Spleen (tissue), 11 donors: Measurements from ENCODE around the gene SLC11A2. TPM values are rescaled to one million over a fixed set of nuclear protein-coding genes. Genes with fewer than 3 reads are reported as not detected.
A peak's percentile ranks its signal among the peaks of the same experiment; 100 is the strongest.

Source experiments
- DNase-seq: peaks from one replicate; pipeline ENCODE4 v3.0.0-alpha.2; 2020
- H3K27ac ChIP-seq, 8 donors: fragments of 200-600 bp; sonication (generic) in 7 of 8; 1 replicate in 4 of 8; 2 replicates in 4 of 8; pipeline versions ENCODE4 v1.5.0 to v1.8.0; 2016 to 2021; ENCODE audit warnings: inconsistent platforms in 4 of 8, mild to moderate bottlenecking in 4 of 8, moderate library complexity in 1 of 8
- H3K27me3 ChIP-seq, 7 donors: fragments of 200-600 bp; sonication (generic) in 6 of 7; replicated peaks in 1 of 7; 1 replicate in 4 of 7; 2 replicates in 3 of 7; pipeline versions ENCODE4 v1.5.0 to v1.8.0; 2016 to 2021; ENCODE audit warnings: inconsistent platforms in 3 of 7, mild to moderate bottlenecking in 1 of 7
- H3K36me3 ChIP-seq, 6 donors: fragments of 200-600 bp; sonication (generic) in 5 of 6; 1 replicate in 4 of 6; 2 replicates in 2 of 6; pipeline versions ENCODE4 v1.5.0 to v1.8.0; 2016 to 2021; ENCODE audit warnings: inconsistent platforms in 2 of 6
- H3K4me1 ChIP-seq, 6 donors: fragments of 200-600 bp; sonication (generic) in 5 of 6; 1 replicate in 3 of 6; 2 replicates in 3 of 6; pipeline versions ENCODE4 v1.5.0 to v1.8.0; 2016 to 2021; ENCODE audit warnings: inconsistent platforms in 3 of 6
- H3K4me3 ChIP-seq, 8 donors: fragments of 200-600 bp; sonication (generic) in 7 of 8; 1 replicate in 4 of 8; 2 replicates in 4 of 8; pipeline versions ENCODE4 v1.5.0 to v1.8.0; 2016 to 2021; ENCODE audit warnings: inconsistent platforms in 4 of 8, mild to moderate bottlenecking in 4 of 8, moderate library complexity in 2 of 8
- H3K9me3 ChIP-seq, 8 donors: fragments of 200-600 bp; sonication (generic) in 7 of 8; 1 replicate in 4 of 8; 2 replicates in 4 of 8; pipeline versions ENCODE4 v1.5.0 to v1.8.0; 2016 to 2021; ENCODE audit warnings: inconsistent platforms in 4 of 8
- CTCF ChIP-seq, 11 experiments: fragments of 200-600 bp in 7 of 11; fragments of 450-650 bp in 4 of 11; sonication (generic) in 4 of 11; IDR thresholded peaks in 8 of 11; conservative IDR thresholded peaks in 3 of 11; 1 replicate in 7 of 11; 2 replicates in 4 of 11; pipeline versions ENCODE4 v1.4.0 to v1.8.0; 2016 to 2021; ENCODE audit warnings: antibody characterized with exemption in 11 of 11, inconsistent platforms in 4 of 11, mild to moderate bottlenecking in 1 of 11
- POLR2A ChIP-seq, 3 donors: fragments of 450-650 bp; IDR thresholded peaks; one replicate each; pipeline ENCODE4 v1.5.1; 2017; ENCODE audit warnings: antibody characterized with exemption in 3 of 3, mild to moderate bottlenecking in 1 of 3
- POLR2AphosphoS5 ChIP-seq, 3 donors: sonication (generic); formaldehyde crosslinking; IDR thresholded peaks; one replicate each; pipeline ENCODE4 v1.5.1; 2017; ENCODE audit warnings: antibody characterized with exemption in 3 of 3
- whole genome bisulfite sequencing, 5 donors: extraction: QIAGEN DNeasy Blood & Tissue Kit in 3 of 5; methylation state at CpG; one replicate each; pipeline versions ENCODE4 v1.1.5 to v1.1.7; 2013 to 2018; 5-methylcytosine and 5-hydroxymethylcytosine counted together
- intact Hi-C: fragments of 100-400 bp; cut with DNase I; formaldehyde crosslinking; loops from one replicate; pipeline ENCODE4 v1.15.0; 2023; ENCODE audit warnings: low total_unique reads
- polyA plus RNA-seq, 3 donors: library from polyadenylated mRNA; stranded (reverse); fragments of 200-250 nt; gene quantifications; one replicate each; pipeline ENCODE4 v1.2.1, GENCODE V29; 2013
- total RNA-seq, 7 donors: library from RNA; depleted of rRNA in 3 of 7; stranded (reverse); fragments of >200 nt in 3 of 7; fragmentation: NEBNext Ultra II Directional in 4 of 7; extraction: Animal tissue kit (Norgen Biotek cat#: 25700) in 4 of 7; gene quantifications; one replicate each; pipeline versions ENCODE4 v1.1.0 to v1.2.1, GENCODE V29; 2016 to 2021
- donor health status: healthy with polysubstance abuse.
- donor health status: DM: no; HTN: no; CAD: no; lungs with moderate emphysema.
- donor health status: DM: no; HTN: no; CAD: no.
- donor health status: Bipolar disorder and iron deficiency.
- donor health status: healthy.
- donor health status: DM: no; HTN: no; CAD: no.
- donor health status: DM: yes; HTN: yes; CAD: no.

SLC11A2 gene
- total and polyA plus RNA-seq, 10 donors = 7.7 to 54.4 (median 40.7) TPM

- Histone ChIP-seq H3K36me3 (peaks cover 0 to 16% (median 10%) of the 10 kb centered on the region in 6 donors), H3K27ac (no peak overlapping the region), H3K4me1 (peaks cover 0 to 55% (median 27%) of the 10 kb centered on the region in 6 donors), H3K4me3 (no peak overlapping the region), H3K27me3 (no peaks in the 10 kb centered on the region), H3K9me3 (no peaks in the 10 kb centered on the region)
- TF ChIP-seq CTCF (IDR thresholded peaks at IDR 0.05 in 8 of 11, conservative IDR thresholded peaks at IDR 0.05 in 3 of 11) (no peak), POLR2A (IDR thresholded peaks at IDR 0.05) (no peak), POLR2AphosphoS5 (IDR thresholded peaks at IDR 0.05) (no peak)
- intact Hi-C loops = no loop called here
- no peak for DNase-seq
- WGBS, 5 donors = 79 to 95% (median 88%) methylated on average over 4 of the region's 4 CpGs
Measured at GRCh38 chr12:51011955-51012354, 14.2 kb downstream of the SLC11A2 start.

GRCh38 chr12:51009056-51009440, 17.1 kb downstream of the SLC11A2 start:
- intact Hi-C loops = no loop called here
- peaks cover 0 to 55% (median 27%) of the 10 kb centered on the region in 6 donors for H3K4me1 ChIP-seq
- TF ChIP-seq CTCF (IDR thresholded peaks at IDR 0.05 in 8 of 11, conservative IDR thresholded peaks at IDR 0.05 in 3 of 11) (no peak), POLR2AphosphoS5 (IDR thresholded peaks at IDR 0.05) (peak in 1 of 3 donors; percentile 52), POLR2A (IDR thresholded peaks at IDR 0.05) (no peak)
- no peaks in the 10 kb centered on the region for H3K9me3 ChIP-seq
- peak; percentile 88 for DNase-seq
- peaks cover 0 to 45% (median 25%) of the 10 kb centered on the region in 6 donors for H3K36me3 ChIP-seq
- WGBS, 5 donors = 24 to 44% (median 39%) methylated on average over 8 of the region's 8 CpGs
- H3K27me3 ChIP-seq = no peaks in the 10 kb centered on the region
- peak overlapping the region in 5 of 8 donors; percentile 35 to 76 (median 67) for H3K27ac ChIP-seq
- peak overlapping the region in 3 of 8 donors; percentile 2 to 34 (median 4) for H3K4me3 ChIP-seq

DNA sequence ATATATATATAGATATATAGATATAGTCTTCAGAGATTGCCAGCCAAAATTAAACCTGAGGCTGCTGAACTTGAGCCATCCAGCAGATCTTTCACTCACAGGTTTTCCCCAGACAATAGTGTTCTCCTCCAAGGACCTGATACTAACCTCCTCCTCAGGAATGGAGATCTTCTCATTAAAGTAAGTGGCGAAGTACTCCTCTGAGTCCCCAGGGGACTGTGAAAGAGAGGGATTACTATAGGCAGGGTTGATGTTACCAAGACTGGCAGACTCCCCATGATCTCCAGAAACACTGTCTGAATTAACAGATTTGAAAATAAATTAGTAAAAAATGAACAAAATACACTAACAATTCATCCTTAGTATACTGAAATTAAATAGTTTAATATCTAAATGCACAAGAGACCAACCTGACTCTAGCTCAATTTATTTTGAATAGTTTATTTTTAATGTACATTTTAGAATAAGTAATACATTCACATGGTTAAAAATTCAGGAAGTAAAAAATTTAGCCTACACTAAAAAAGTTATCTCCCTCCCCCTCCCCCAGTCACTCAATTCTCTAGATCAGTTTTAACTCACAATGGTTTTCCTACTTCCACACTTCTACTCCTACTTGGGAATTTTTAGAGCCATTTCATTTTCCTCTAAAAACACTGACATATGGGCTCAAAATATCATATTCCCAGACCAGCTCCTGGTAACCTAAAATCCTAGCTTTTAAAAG, 17.7 kb downstream of the SLC11A2 start:
- Histone ChIP-seq H3K4me1 (peaks cover 0 to 52% (median 26%) of the 10 kb centered on the region in 6 donors), H3K36me3 (peaks cover 0 to 49% (median 26%) of the 10 kb centered on the region in 6 donors), H3K9me3 (no peaks in the 10 kb centered on the region), H3K4me3 (peak overlapping the region in 3 of 8 donors; percentile 2 to 34 (median 4)), H3K27ac (peak overlapping the region in 5 of 8 donors; percentile 35 to 76 (median 67)), H3K27me3 (no peaks in the 10 kb centered on the region)
- DNase-seq = no peak
- intact Hi-C loops = no loop called here
- no peak for TF ChIP-seq POLR2AphosphoS5 (IDR thresholded peaks at IDR 0.05)
- TF ChIP-seq POLR2A (IDR thresholded peaks at IDR 0.05) = no peak
- TF ChIP-seq CTCF (IDR thresholded peaks at IDR 0.05 in 8 of 11, conservative IDR thresholded peaks at IDR 0.05 in 3 of 11) = no peak
- WGBS, 5 donors = 93 to 100% (median 97%) methylated on average over 1 of the region's 1 CpG

DNA sequence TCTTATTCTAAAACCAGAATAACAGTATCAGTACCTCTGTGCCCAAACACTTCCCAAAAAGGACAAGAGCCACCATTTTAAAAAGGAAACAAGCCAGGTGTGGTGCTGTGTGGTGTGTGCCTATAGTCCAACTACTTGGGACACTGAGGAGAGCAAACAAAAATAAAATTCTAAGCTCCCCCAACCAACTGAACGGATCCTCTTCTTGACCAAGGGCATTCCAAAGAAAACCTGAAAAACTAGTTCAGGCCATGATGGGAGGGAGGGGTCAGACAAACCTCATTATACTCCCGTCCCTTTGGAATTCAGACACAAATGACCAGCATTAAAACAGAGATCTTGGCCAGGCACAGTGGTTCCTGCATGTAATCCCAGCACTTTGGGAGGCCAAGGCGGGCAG, 20.5 kb downstream of the SLC11A2 start:
- no peaks in the 10 kb centered on the region for H3K27me3 ChIP-seq
- intact Hi-C loops = no loop called here
- TF ChIP-seq CTCF (IDR thresholded peaks at IDR 0.05 in 8 of 11, conservative IDR thresholded peaks at IDR 0.05 in 3 of 11) = no peak
- TF ChIP-seq POLR2A (IDR thresholded peaks at IDR 0.05) = no peak
- TF ChIP-seq POLR2AphosphoS5 (IDR thresholded peaks at IDR 0.05) = no peak
- no peak for DNase-seq
- peaks cover 0 to 26% (median 15%) of the 10 kb centered on the region in 6 donors for H3K4me1 ChIP-seq
- H3K9me3 ChIP-seq = no peaks in the 10 kb centered on the region
- 89 to 100% (median 92%) methylated on average over 3 of the region's 3 CpGs for WGBS, 5 donors
- no peak overlapping the region for H3K4me3 ChIP-seq
- H3K36me3 ChIP-seq = peaks cover 0 to 78% (median 36%) of the 10 kb centered on the region in 6 donors
- no peak overlapping the region for H3K27ac ChIP-seq
